ENCODE data around the gene ABAT.
"Not testable (repeated sequence)": the region's sequence is repeated elsewhere in the genome, so short reads cannot be mapped to it uniquely, and the experiment has no call there.

Gene ABAT

DNA sequence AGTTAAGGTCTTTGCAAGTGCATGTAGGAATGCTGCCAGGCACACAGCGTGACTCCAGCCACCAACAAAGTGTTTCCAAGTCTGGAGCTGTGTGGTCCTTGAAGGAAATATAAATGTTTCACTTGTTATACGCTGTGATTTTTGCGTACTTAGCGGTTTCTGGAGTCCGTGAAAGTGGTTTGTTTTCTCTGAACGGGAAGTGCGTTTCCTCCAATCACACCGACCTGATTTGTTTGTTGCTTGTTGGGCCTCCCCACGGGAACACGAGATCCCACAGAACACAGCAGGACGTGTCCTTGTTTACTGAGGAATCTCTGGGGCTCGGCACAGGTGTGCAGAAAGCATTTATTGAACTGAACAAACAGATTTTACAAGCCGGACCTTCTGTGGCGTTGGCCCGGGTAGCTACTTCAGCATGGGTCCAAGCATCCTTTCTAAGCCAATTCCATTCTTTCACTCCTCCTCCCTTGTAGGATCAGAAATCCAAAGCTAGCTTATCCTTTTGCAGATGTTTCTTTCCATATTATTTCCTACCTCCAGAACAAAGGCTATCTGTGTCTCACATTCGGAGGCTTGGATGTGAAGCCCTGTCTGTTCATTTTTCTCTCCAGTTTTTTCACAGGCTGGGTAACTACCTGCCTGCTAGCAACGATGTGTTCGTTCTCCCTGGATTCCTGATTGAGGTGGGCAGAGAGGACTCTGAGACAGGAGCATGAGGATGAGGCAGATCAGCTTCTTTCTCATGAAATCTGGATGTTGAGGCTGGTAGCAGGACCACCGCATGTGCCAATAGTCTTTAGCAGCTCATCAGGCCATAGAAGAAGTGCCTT lies 44.6 kb downstream of the ABAT start:
- no peak for DNase-seq

GRCh38 chr16:8720080-8720966 lies 45.9 kb downstream of the ABAT start:
- no peak for DNase-seq

DNA sequence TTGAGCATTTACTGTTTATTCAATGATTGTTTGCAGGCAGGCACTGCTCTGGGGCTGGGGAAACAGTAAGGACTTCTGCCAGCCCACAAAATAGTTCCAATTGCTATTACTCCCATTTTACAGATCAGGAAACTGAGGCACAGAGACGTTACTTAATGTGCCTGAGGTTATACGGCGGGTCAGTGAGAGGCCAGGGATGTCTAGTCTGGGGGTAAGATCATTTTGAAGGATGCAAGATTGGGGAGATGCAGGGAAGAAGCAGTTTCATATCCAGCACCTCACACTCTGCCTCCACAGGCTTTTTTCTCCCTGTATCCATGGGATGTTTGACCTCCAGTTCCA lies 46.5 kb downstream of the ABAT start:
- no peak for DNase-seq

- DNase-seq: no peak
Measured at GRCh38 chr16:8721336-8722024, 47.1 kb downstream of the ABAT start.

DNA sequence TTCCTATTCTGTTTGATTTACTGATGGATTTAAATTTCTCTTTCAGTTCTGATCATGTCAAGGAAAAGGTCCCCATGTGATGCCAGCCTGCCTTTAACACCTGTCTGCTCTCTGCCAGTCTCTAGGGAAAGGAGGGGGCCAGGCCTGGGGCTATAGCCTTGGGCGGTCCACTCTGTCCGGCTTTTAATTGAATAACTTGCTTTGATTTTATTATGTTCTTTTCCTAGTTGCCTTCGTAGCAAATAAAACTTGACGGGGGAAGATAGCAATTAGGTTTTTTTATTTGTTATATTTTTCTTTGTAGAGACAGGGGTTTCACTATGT lies 47.6 kb downstream of the ABAT start:
- DNase-seq: no peak

- no peak for DNase-seq
Measured at GRCh38 chr16:8725513-8726178, 51.2 kb downstream of the ABAT start.

DNA sequence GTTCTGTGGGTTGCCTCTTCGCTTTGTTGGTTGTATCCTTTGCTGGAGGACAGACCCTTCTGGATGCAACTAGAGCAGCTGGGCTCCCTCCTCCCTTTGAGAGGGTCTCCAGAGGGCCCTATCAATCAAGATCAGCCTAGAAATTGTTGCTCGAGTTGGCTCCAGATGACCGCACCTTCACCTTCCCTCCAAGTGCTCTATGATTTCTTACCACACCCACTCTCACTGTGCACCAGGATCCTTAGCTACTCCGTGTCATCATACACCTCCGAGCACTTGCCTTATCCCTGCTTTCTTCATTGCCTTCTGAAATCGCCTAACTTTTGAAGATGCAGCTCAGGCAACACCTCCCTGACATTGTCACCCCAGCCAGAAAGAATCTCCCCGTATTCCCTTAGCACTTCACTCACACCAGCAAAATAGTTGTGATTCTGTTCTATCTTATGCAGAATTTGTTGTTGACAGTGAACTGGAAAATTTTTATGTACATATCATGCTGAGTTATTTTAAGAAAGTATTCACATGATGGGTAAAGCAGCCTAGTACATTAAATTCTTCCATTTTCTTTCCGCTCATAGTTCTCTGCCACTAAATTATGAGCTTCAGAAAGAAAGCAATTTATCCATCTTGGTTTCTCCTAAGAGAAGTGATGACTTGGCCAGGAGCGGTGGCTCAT lies 52.9 kb downstream of the ABAT start:
- DNase-seq: no peak

GRCh38 chr16:8727857-8728618 lies 53.6 kb downstream of the ABAT start:
- DNase-seq: no peak

DNA sequence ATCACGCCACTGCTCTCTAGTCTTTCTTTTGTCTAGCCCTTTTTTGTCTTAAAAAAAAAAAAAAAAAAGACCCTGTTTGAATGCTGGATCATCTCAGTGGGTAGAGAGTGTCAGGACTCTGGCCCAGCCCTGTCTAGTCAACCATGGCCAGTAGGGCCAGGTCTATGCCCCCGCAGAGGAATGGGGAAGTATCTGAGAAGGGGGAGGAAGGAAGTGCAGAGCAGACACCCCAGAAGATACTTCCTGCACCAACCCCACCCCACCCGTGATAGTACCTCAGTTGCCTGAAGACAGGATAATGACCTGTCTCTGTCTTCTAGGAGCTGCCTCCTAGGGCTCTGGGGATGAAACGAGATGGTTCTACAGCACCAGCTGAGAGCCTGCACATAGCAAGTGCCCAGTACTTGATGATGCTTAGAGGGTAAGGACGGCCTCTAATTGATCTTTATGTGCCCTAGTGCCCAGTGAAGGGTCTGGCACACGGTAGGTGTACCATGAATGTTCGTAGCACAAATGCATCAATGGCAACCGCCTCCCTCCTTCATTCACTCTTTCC lies 55.4 kb downstream of the ABAT start:
- no peak for DNase-seq

DNA sequence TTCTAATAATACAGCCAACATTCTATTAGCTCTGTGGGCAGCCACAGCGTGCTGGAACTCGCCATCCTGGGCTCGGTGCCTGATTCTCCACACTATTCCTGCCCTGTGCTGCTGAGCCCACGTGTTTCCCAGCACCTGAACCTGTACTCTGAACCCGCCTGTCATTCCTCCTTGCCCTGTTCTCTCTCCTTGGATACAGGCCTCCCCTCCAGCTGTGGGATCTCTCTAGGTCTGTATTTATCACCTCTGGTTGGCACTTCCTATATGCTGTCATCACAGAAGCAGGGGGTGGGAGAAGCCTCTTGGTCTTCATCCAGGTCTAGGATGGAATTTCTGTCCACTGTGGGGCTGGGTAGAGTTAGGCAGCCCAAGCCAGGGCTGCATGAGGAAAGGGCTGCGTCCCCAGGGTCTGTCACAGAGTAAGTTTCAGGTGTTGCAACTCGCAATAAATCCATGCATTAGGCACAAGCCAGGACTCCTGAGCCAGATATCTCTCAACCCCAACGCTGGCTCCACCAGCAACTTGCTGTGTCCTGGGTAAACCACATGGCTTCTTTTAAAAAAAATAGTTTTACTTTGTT lies 56.0 kb downstream of the ABAT start:
- DNase-seq: no peak

- no peak for DNase-seq
Measured at GRCh38 chr16:8733849-8734540, 59.6 kb downstream of the ABAT start.

DNA sequence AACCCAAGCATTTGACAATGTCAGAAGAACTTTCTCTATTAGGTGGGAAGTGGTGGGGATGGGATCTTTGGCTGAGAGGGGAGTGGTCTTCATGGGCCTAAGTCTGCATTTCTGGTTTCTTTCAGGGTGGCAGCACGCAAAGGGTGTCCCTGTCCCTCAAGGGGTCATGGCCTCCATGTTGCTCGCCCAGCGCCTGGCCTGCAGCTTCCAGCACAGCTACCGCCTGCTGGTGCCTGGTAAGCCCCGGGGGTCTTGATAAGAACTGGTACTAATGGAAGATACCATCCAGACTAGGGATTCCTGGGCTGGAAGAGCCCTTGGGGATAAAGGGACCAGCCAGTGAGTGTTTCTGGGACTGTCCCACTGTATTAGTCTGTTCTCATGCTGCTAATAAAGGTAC lies 61.2 kb downstream of the ABAT start:
- no peak for DNase-seq

DNA sequence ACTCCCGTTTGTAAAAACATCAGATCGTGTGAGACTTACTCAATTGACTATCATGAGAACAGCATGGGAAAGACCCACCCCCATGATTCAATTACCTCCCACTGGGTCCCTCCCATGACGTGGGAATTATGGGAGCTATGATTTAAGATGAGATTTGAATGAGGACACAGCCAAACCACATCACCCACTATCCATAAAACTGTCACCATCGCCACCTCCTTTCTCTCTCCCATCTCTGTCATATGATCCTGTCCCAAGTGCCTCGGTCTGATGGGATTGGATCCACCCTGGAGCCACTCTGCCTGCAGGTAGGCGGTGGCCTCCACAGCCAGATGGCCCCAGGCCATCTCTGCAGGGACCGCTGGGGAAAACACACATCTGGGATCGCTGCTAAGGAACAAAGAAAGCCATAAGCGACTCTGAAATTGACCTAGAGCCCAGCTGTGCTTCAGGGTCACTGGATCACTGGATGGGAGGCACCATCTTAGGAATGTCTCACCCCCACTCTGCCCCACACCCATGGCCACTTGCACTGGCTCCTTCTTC lies 61.8 kb downstream of the ABAT start:
- DNase-seq: no peak

DNA sequence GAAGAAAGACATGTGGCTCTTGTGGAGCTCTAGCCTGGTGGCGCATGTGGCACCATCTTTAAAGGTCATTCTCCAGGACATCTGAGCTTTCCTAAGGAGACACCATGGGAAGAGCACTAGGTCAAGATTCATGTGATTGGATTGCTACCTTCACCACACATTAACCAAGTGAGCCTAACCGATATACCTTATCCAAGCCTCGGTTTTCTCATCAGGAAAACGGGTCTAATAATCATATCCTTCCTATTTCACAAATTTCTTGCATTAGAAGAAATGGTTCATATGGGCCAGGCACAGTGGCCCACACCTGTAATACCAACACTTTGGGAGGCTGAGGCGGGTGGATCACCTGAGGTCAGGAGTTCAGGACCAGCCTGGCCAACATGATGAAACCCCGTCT lies 64.7 kb downstream of the ABAT start:
- no peak for DNase-seq

GRCh38 chr16:8739989-8740704 lies 65.7 kb downstream of the ABAT start:
- DNase-seq: no peak

DNA sequence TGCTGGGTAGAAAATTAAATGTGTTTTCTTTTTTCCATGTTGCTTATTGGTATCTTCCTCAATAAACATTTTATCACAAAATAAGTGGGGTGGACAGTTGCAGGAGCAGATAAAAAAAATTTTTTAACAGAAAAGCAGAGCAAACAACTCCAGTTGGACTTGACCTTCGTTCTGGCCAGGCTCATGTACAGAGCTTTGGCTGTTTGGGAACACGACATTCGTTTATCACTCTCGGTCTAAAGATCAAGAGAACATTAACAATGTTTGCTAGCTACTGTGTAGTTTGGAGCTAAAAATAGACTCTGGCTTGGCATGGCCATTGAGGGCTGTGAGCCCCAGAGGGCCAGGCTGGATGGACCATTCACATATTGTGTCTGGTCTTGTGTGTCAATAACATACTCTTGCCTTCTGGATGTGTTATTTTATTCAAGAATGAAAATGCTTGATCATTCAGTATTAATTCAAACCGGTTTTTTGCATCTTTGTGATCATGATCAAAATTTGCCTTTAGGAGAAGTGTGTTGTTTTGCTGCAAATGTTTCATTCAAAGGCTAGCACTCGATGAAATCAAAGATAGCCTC lies 66.4 kb downstream of the ABAT start:
- no peak for DNase-seq

GRCh38 chr16:8741636-8742035 lies 67.2 kb downstream of the ABAT start:
- DNase-seq: no peak

- DNase-seq: no peak
Measured at GRCh38 chr16:8742068-8742467, 67.7 kb downstream of the ABAT start.

- not testable (repeated sequence) for DNase-seq
Measured at GRCh38 chr16:8748944-8749343, 74.5 kb downstream of the ABAT start.

Measured in stimulated activated naive CD4-positive, alpha-beta T cell treated with Interleukin-2 at 50 U/mL for 16 hours (primary cell).